GM19239 (cell line): ENCODE results near the gene HECA.
"Not testable (repeated sequence)": the region's sequence is repeated elsewhere in the genome, so short reads cannot be mapped to it uniquely, and the experiment has no call there.

Experiments
- DNase-seq: peaks from one replicate; pipeline ENCODE4 v3.0.0; 2011; ENCODE audit warnings: low spot score; ENCODE audit not compliant: insufficient read length
- FAIRE-seq: peaks from 2 replicates; lab custom pipeline; 2011; peaks lifted over from hg19 to GRCh38; lab: Jason Lieb, UNC

Gene HECA

GRCh38 chr6:139198529-139199288, 63.8 kb downstream of the HECA start:
- DNase-seq (no peak), FAIRE-seq (no peak)

GRCh38 chr6:139201378-139201777, 66.5 kb downstream of the HECA start:
- FAIRE-seq (no peak), DNase-seq (no peak)

GRCh38 chr6:139204978-139205377, 70.1 kb downstream of the HECA start:
- no peak for FAIRE-seq
- DNase-seq: no peak

GRCh38 chr6:139205843-139206242, 71.0 kb downstream of the HECA start:
- FAIRE-seq: peak; percentile 33
- DNase-seq: no peak

- DNase-seq, FAIRE-seq: not testable (repeated sequence)
Observed at GRCh38 chr6:139210766-139211165, 75.9 kb downstream of the HECA start.

GRCh38 chr6:139212460-139212859, 77.6 kb downstream of the HECA start:
- FAIRE-seq: not testable (repeated sequence)

GRCh38 chr6:139219271-139219729, 84.4 kb downstream of the HECA start:
- DNase-seq (peak; percentile 68), FAIRE-seq (peak; percentile 95)

More at GRCh38 chr6:139212460-139212859, 77.6 kb downstream of the HECA start:
- not testable (repeated sequence) for DNase-seq

GRCh38 chr6:139219746-139220145, 84.9 kb downstream of the HECA start:
- DNase-seq: no peak
- no peak for FAIRE-seq

GRCh38 chr6:139228387-139228786, 93.5 kb downstream of the HECA start:
- FAIRE-seq, DNase-seq: not testable (repeated sequence)
